HEK293 (cell line): ENCODE data around the gene KCNAB1.

ENCODE experiments used
- CTCF ChIA-PET: fragments of 350-600 bp; formaldehyde crosslinking; extraction: SDS; loops from one replicate; lab custom pipeline; 2021; ENCODE audit warnings: antibody characterized with exemption; lab: Yijun Ruan, JAX
- POLR2A ChIA-PET: fragments of 300-600 bp; formaldehyde crosslinking; extraction: SDS; loops from one replicate; lab custom pipeline; 2020; ENCODE audit warnings: antibody characterized with exemption, inconsistent platforms; lab: Yijun Ruan, JAX
- H3K27ac ChIP-seq: fragments of 200-500 bp; sonication (Bioruptor generic); 2 replicates; pipeline ENCODE4 v1.5.1; 2014; ENCODE audit warnings: low read depth, low read length, control low read depth, inconsistent platforms; ENCODE audit errors: extremely low read depth
- H3K36me3 ChIP-seq, 2 experiments: fragments of 200-500 bp in 1 of 2; sonication (Bioruptor generic) in 1 of 2; 1 replicate in 1 of 2; 2 replicates in 1 of 2; pipeline ENCODE4 v1.5.1; 2014 to 2017; ENCODE audit warnings: inconsistent platforms in 2 of 2, low read length in 2 of 2; ENCODE audit not compliant: control insufficient read depth in 2 of 2, insufficient read depth in 1 of 2
- H3K4me1 ChIP-seq: fragments of 200-500 bp; sonication (Bioruptor generic); 2 replicates; pipeline ENCODE4 v1.5.1; 2014; ENCODE audit warnings: mild to moderate bottlenecking, low read length, inconsistent platforms; ENCODE audit not compliant: control insufficient read depth, insufficient read depth
- H3K4me3 ChIP-seq: 2 replicates; pipeline ENCODE4 v1.5.1; 2011; ENCODE audit warnings: low read depth, mild to moderate bottlenecking, control low read depth, low read length, moderate library complexity
- H3K9me3 ChIP-seq: fragments of 200-500 bp; sonication (Bioruptor generic); 2 replicates; pipeline ENCODE4 v1.5.1; 2014; ENCODE audit warnings: low read depth, low read length, inconsistent platforms; ENCODE audit not compliant: control insufficient read depth, insufficient read depth
- FEZF1 ChIP-seq: fragments of 450-650 bp; formaldehyde crosslinking; IDR thresholded peaks from 2 replicates; pipeline ENCODE4 v1.5.1; 2016; ENCODE audit warnings: missing biosample characterization, missing genetic modification characterization
- MYNN ChIP-seq: fragments of 450-650 bp; formaldehyde crosslinking; IDR thresholded peaks from 2 replicates; pipeline ENCODE4 v1.5.1; 2016; ENCODE audit warnings: missing biosample characterization, missing genetic modification characterization, borderline replicate concordance
- OSR2 ChIP-seq: fragments of 450-650 bp; formaldehyde crosslinking; IDR thresholded peaks from 2 replicates; pipeline ENCODE4 v1.5.1; 2016; ENCODE audit warnings: missing biosample characterization, missing genetic modification characterization
- SP2 ChIP-seq: fragments of 450-650 bp; formaldehyde crosslinking; IDR thresholded peaks from 2 replicates; pipeline ENCODE4 v1.5.1; 2016; ENCODE audit warnings: missing biosample characterization, missing genetic modification characterization
- WT1 ChIP-seq: fragments of 450-650 bp; formaldehyde crosslinking; IDR thresholded peaks from 2 replicates; pipeline ENCODE4 v1.5.1; 2016; ENCODE audit warnings: missing biosample characterization, missing genetic modification characterization
- YY1 ChIP-seq: fragments of 450-650 bp; formaldehyde crosslinking; IDR thresholded peaks from 2 replicates; pipeline ENCODE4 v1.5.1; 2018; ENCODE audit warnings: missing biosample characterization, missing genetic modification characterization
- ZFP3 ChIP-seq: fragments of 450-650 bp; formaldehyde crosslinking; IDR thresholded peaks from 2 replicates; pipeline ENCODE4 v1.5.1; 2016; ENCODE audit warnings: low read depth, missing biosample characterization, missing genetic modification characterization
- ZFP37 ChIP-seq: fragments of 450-650 bp; formaldehyde crosslinking; IDR thresholded peaks from 2 replicates; pipeline ENCODE4 v1.5.1; 2016; ENCODE audit warnings: missing biosample characterization, missing genetic modification characterization
- ZFP69B ChIP-seq: fragments of 450-650 bp; formaldehyde crosslinking; IDR thresholded peaks from 2 replicates; pipeline ENCODE4 v1.5.1; 2016; ENCODE audit warnings: missing biosample characterization, missing genetic modification characterization
- ZNF202 ChIP-seq: fragments of 450-650 bp; formaldehyde crosslinking; IDR thresholded peaks from 2 replicates; pipeline ENCODE4 v1.5.1; 2016; ENCODE audit warnings: missing biosample characterization, missing genetic modification characterization, borderline replicate concordance
- ZNF211 ChIP-seq: fragments of 450-650 bp; formaldehyde crosslinking; IDR thresholded peaks from 2 replicates; pipeline ENCODE4 v1.5.1; 2016; ENCODE audit warnings: low read depth, missing biosample characterization, missing genetic modification characterization
- ZNF324 ChIP-seq: fragments of 450-650 bp; formaldehyde crosslinking; IDR thresholded peaks from 2 replicates; pipeline ENCODE4 v1.5.1; 2016; ENCODE audit warnings: missing biosample characterization, missing genetic modification characterization
- ZNF571 ChIP-seq: fragments of 450-650 bp; formaldehyde crosslinking; IDR thresholded peaks from 2 replicates; pipeline ENCODE4 v1.5.0; 2017; ENCODE audit warnings: missing biosample characterization, missing genetic modification characterization
- ZNF621 ChIP-seq: fragments of 450-650 bp; formaldehyde crosslinking; IDR thresholded peaks from 2 replicates; pipeline ENCODE4 v1.5.1; 2017; ENCODE audit warnings: missing biosample characterization, missing genetic modification characterization
- ZNF654 ChIP-seq: fragments of 450-650 bp; formaldehyde crosslinking; IDR thresholded peaks from 2 replicates; pipeline ENCODE4 v1.5.1; 2016; ENCODE audit warnings: low read depth, missing biosample characterization, missing genetic modification characterization
- ZNF658 ChIP-seq: fragments of 450-650 bp; formaldehyde crosslinking; IDR thresholded peaks from 2 replicates; pipeline ENCODE4; 2016; ENCODE audit warnings: missing biosample characterization, missing genetic modification characterization
- ZNF707 ChIP-seq: fragments of 450-650 bp; formaldehyde crosslinking; IDR thresholded peaks from 2 replicates; pipeline ENCODE4 v1.5.1; 2016; ENCODE audit warnings: missing biosample characterization, missing genetic modification characterization
- ZNF791 ChIP-seq: fragments of 450-650 bp; formaldehyde crosslinking; IDR thresholded peaks from 2 replicates; pipeline ENCODE4 v1.5.1; 2016; ENCODE audit warnings: missing biosample characterization, missing genetic modification characterization
- ZNF843 ChIP-seq: fragments of 450-650 bp; formaldehyde crosslinking; IDR thresholded peaks from 2 replicates; pipeline ENCODE4 v1.5.1; 2016; ENCODE audit warnings: missing biosample characterization, missing genetic modification characterization
- TF ChIP-seq, protein P1 (sequence below): fragments of 450-650 bp; formaldehyde crosslinking; IDR thresholded peaks from 2 replicates; pipeline ENCODE4 v1.5.1; 2016; ENCODE audit warnings: missing biosample characterization, missing genetic modification characterization
- TF ChIP-seq, protein P2 (sequence below): fragments of 450-650 bp; IDR thresholded peaks from 2 replicates; pipeline ENCODE4 v1.5.1; 2018; ENCODE audit warnings: missing biosample characterization, mild to moderate bottlenecking, missing genetic modification characterization
- TF ChIP-seq, protein P3 (sequence below): fragments of 450-650 bp; formaldehyde crosslinking; conservative IDR thresholded peaks from 2 replicates; pipeline ENCODE4 v1.5.1; 2016; ENCODE audit warnings: low read depth, missing biosample characterization, missing genetic modification characterization
- TF ChIP-seq, protein P4 (sequence below): fragments of 450-650 bp; formaldehyde crosslinking; IDR thresholded peaks from 2 replicates; pipeline ENCODE4 v1.5.1; 2016; ENCODE audit warnings: missing biosample characterization, missing genetic modification characterization, low read depth

KCNAB1 gene

DNA sequence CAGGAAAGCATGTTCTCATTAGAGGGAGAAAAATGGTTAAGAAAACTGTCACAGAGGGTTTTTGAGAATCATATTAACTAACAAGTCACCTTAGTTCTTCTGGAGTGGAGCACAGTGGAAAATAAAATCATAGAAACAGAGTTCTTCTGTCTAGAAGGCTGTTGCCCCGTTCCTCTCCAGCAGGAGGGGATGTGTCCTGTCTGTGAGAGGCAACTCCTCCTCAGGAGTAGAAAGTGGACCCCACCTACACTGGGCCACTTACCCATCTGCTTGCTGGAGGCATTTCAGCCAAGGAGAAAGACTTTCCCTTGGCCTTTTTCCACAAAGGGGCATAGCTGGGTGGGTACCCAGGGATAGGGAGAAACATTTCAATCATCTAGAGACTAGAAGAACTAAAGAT, 327.9 kb downstream of the KCNAB1 start:
- no peaks in the 10 kb centered on the region for H3K9me3 ChIP-seq
- TF ChIP-seq ZNF707 (no peak), ZFP3 (tag by site-specific recombination) (no peak), ZNF654 (peak; percentile 25; the same call in 1 of the 2 replicates), ZNF324 (tag by site-specific recombination) (no peak), ZNF211 (tag by site-specific recombination) (no peak), ZNF621 (tag by site-specific recombination) (no peak), ZFP69B (tag by site-specific recombination) (peak; percentile 73; the same call in 1 of the 2 replicates), ZNF843 (tag by site-specific recombination) (no peak), ZNF202 (no peak)
- TF ChIP-seq, protein P1, sequence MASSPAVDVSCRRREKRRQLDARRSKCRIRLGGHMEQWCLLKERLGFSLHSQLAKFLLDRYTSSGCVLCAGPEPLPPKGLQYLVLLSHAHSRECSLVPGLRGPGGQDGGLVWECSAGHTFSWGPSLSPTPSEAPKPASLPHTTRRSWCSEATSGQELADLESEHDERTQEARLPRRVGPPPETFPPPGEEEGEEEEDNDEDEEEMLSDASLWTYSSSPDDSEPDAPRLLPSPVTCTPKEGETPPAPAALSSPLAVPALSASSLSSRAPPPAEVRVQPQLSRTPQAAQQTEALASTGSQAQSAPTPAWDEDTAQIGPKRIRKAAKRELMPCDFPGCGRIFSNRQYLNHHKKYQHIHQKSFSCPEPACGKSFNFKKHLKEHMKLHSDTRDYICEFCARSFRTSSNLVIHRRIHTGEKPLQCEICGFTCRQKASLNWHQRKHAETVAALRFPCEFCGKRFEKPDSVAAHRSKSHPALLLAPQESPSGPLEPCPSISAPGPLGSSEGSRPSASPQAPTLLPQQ (tag by site-specific recombination) = peak; percentile 79
- TF ChIP-seq, protein P2, sequence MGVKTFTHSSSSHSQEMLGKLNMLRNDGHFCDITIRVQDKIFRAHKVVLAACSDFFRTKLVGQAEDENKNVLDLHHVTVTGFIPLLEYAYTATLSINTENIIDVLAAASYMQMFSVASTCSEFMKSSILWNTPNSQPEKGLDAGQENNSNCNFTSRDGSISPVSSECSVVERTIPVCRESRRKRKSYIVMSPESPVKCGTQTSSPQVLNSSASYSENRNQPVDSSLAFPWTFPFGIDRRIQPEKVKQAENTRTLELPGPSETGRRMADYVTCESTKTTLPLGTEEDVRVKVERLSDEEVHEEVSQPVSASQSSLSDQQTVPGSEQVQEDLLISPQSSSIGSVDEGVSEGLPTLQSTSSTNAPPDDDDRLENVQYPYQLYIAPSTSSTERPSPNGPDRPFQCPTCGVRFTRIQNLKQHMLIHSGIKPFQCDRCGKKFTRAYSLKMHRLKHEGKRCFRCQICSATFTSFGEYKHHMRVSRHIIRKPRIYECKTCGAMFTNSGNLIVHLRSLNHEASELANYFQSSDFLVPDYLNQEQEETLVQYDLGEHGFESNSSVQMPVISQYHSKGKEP (tag by site-specific recombination) = no peak
- TF ChIP-seq, all 188 proteins: peak for 3
- Histone ChIP-seq H3K4me3 (no peak overlapping the region), H3K27ac (no peak overlapping the region), H3K36me3 (no peaks in the 10 kb centered on the region), H3K4me1 (no peaks in the 10 kb centered on the region)
- ChIA-PET CTCF (interaction anchor here (0.5 to 4.0 kb wide), 6 partner anchors 20 to 688 kb away, joined by 3 to 37 read pairs (median 8); no protein-coding TSS in a partner anchor), POLR2A (no interaction called here)

DNA sequence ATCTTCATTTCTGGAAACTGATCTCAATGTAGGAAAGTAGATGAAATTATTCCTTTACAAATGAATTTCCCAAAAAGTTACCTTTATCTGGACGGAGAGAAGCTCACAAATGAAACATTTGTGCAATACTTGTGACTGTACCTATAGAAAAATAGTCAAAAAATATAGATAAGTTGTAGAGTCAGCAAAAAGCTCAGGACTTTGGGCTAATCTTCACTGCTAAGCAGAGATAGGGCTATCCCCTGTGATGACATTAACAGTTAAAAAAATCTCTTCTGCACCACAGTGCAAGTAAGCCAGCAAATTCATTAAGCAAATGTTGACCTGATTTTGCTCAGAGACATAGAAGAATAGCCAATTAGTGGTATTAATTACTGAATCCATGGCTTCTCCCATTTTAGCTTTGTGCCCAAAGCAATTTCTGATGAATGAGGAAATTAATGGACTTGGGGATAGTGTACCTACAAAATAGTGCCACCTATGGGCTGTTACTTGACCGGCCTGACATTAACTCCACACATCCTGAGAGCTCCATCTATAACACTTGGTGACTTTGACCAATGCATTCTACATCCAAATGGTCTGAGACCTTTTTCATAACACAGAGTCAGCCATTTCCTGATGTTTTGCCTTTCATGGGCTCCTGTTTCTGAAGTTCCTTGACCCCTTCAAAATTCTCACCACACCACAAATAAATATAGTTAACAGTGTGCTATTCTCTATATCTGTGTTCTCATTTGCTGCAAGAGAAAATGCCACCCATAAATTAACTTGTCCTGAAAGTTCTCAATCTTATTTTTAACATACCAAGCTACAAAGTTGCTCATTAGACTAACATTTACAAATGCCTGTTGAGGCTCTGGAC, 329.6 kb downstream of the KCNAB1 start:
- Histone ChIP-seq H3K9me3 (no peaks in the 10 kb centered on the region), H3K27ac (no peak overlapping the region), H3K4me3 (no peak overlapping the region), H3K4me1 (no peaks in the 10 kb centered on the region), H3K36me3 (no peaks in the 10 kb centered on the region)
- peak; percentile 48 for TF ChIP-seq ZNF654
- TF ChIP-seq, protein P3, sequence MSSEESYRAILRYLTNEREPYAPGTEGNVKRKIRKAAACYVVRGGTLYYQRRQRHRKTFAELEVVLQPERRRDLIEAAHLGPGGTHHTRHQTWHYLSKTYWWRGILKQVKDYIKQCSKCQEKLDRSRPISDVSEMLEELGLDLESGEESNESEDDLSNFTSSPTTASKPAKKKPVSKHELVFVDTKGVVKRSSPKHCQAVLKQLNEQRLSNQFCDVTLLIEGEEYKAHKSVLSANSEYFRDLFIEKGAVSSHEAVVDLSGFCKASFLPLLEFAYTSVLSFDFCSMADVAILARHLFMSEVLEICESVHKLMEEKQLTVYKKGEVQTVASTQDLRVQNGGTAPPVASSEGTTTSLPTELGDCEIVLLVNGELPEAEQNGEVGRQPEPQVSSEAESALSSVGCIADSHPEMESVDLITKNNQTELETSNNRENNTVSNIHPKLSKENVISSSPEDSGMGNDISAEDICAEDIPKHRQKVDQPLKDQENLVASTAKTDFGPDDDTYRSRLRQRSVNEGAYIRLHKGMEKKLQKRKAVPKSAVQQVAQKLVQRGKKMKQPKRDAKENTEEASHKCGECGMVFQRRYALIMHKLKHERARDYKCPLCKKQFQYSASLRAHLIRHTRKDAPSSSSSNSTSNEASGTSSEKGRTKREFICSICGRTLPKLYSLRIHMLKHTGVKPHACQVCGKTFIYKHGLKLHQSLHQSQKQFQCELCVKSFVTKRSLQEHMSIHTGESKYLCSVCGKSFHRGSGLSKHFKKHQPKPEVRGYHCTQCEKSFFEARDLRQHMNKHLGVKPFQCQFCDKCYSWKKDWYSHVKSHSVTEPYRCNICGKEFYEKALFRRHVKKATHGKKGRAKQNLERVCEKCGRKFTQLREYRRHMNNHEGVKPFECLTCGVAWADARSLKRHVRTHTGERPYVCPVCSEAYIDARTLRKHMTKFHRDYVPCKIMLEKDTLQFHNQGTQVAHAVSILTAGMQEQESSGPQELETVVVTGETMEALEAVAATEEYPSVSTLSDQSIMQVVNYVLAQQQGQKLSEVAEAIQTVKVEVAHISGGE (tag by site-specific recombination) = no peak
- CTCF ChIA-PET = interaction anchor here (0.6 to 4.0 kb wide), 30 partner anchors 8 to 1109 kb away, joined by 3 to 37 read pairs (median 4); no protein-coding TSS in a partner anchor
- POLR2A ChIA-PET = no interaction called here

DNA sequence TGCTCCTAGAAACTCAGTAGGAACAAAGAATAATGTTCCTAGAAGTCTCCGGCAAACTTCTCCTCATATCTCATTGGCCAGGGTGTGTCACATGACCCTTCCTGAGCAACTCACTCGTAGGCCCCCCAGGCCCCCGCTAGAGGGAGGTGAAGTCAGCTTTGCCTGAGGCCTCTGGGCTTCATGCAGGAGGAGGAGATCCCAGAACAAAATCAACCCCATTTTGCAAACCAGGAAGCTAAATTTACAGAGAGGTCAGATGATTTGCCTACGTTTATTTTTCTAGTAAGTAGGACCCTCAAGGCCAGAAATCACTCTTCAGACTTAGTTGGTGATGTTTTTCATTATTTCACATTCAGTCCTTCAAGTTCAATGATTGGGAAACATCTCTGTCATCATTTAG, 335.5 kb downstream of the KCNAB1 start:
- Histone ChIP-seq H3K27ac (no peak overlapping the region), H3K4me1 (no peaks in the 10 kb centered on the region), H3K4me3 (no peak overlapping the region), H3K36me3 (no peaks in the 10 kb centered on the region), H3K9me3 (no peaks in the 10 kb centered on the region)
- CTCF ChIA-PET = interaction anchor here (0.6 kb wide), 1 partner anchor 15 kb away, joined by 3 read pairs; no protein-coding TSS in a partner anchor
- TF ChIP-seq YY1 (no peak), ZNF658 (no peak), ZFP37 (tag by site-specific recombination) (no peak), ZNF791 (tag by site-specific recombination) (no peak), OSR2 (tag by site-specific recombination) (no peak), WT1 (tag by site-specific recombination) (no peak), MYNN (tag by site-specific recombination) (no peak), FEZF1 (tag by site-specific recombination) (no peak), ZNF571 (no peak), SP2 (tag by site-specific recombination) (no peak)
- TF ChIP-seq, protein P4, sequence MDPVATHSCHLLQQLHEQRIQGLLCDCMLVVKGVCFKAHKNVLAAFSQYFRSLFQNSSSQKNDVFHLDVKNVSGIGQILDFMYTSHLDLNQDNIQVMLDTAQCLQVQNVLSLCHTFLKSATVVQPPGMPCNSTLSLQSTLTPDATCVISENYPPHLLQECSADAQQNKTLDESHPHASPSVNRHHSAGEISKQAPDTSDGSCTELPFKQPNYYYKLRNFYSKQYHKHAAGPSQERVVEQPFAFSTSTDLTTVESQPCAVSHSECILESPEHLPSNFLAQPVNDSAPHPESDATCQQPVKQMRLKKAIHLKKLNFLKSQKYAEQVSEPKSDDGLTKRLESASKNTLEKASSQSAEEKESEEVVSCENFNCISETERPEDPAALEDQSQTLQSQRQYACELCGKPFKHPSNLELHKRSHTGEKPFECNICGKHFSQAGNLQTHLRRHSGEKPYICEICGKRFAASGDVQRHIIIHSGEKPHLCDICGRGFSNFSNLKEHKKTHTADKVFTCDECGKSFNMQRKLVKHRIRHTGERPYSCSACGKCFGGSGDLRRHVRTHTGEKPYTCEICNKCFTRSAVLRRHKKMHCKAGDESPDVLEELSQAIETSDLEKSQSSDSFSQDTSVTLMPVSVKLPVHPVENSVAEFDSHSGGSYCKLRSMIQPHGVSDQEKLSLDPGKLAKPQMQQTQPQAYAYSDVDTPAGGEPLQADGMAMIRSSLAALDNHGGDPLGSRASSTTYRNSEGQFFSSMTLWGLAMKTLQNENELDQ (tag by site-specific recombination) = no peak
- POLR2A ChIA-PET = no interaction called here
